NCI-H82 (cell line): ENCODE data around the gene MBTD1.
A peak's percentile ranks its signal among the peaks of the same experiment; 100 is the strongest.

Source experiments
- DNase-seq: peaks from one replicate; lab custom pipeline; 2025; lab: John Stamatoyannopoulos, UW

MBTD1 gene

GRCh38 chr17:51147650-51148049 is 112.2 kb downstream of the MBTD1 start:
- no peak for DNase-seq

GRCh38 chr17:51144266-51145022 is 115.4 kb downstream of the MBTD1 start:
- DNase-seq = no peak

- DNase-seq = peak; percentile 89
Measured at GRCh38 chr17:51142597-51142996, 117.3 kb downstream of the MBTD1 start.

- no peak for DNase-seq
Measured at GRCh38 chr17:51135956-51136355, 123.9 kb downstream of the MBTD1 start.

GRCh38 chr17:51133365-51133764 is 126.5 kb downstream of the MBTD1 start:
- no peak for DNase-seq

GRCh38 chr17:51132964-51133319 is 126.9 kb downstream of the MBTD1 start:
- no peak for DNase-seq

- DNase-seq = no peak
Measured at GRCh38 chr17:51128076-51128475, 131.8 kb downstream of the MBTD1 start.
